Activated T-cell treated with anti-CD3 and anti-CD28 coated beads, Interleukin-2, amount 50 U/mL, for 48 hours (primary cell): ENCODE measurements around the gene BIRC3.
"Not testable (repeated sequence)": the region's sequence is repeated elsewhere in the genome, so short reads cannot be mapped to it uniquely, and the experiment has no call there.

Experiments used
- DNase-seq, 2 experiments: peaks; one replicate each; pipeline ENCODE4 v3.0.0-alpha.2; 2020

BIRC3 gene

DNA sequence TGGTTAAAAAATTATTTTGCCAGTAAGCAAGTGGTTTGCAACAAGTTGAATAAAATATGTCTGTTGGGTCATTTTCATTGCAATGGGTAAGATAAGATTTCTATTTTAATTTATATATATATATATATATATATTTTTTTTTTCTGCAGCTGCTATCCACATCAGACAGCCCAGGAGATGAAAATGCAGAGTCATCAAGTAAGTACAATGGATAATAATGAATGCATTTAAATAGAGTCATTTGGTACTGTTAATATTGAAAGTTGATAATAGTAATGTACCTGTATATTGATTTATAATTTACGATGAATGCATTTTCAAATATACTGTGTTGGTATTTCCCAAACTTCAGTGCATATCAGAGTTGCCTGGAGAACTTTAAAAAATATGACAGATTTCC lies 11.5 kb downstream of the BIRC3 start:
- no peak for DNase-seq

DNA sequence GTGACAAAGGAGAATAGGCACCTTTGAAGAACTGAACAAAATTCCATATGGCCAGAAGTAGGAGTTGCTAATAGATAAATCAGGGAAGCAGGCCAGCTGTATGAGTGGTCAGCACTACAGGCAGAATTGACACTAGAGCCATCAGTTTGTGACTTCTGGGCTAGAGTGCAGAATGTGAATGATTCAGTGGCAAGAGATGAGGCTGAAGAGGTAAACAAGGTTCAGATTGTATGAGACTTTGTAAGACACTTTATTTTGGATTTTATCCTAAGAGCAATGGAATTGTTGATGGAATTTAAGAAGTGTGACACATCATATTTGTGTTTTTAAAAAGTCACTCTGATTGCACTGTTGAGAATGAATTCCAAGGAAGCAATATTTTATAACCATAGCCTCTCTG lies 12.9 kb downstream of the BIRC3 start:
- DNase-seq = no peak

DNA sequence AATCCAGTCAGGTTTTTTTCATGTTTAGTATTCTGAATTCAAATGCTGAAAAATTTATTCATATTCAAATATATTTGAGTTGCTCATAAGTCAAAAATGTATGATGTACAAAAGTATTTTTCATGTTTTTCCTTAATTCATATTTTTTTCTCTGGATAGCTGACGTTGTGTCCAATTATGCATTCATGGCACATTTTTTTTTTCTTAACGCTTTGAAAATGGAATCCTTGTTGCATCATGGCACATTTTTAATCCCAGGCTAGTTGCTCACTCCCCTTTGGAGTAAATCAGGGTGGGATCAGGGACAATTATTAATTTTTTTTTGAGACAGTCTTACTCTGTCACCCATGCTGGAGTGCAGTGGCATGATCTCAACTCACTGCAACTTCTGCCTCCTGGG lies 14.1 kb downstream of the BIRC3 start:
- no peak for DNase-seq

DNA sequence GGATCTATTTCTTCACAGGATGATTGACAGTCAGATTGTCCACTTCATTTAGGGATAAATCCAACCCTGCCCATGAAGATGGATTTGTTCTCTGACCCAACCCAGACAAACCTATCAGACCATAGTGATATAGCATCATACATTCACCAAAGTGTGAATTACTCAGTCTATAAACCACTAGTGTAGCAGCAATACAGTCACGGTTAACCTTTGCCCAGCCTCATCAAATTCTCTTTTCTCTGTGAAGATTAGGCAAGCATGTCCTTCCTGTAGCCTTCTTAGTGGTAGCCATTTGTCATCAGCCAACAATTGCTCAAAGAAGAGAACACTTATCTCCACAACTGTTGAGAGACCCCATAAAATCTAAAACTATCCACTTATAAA lies 15.3 kb downstream of the BIRC3 start:
- DNase-seq = no peak

DNA sequence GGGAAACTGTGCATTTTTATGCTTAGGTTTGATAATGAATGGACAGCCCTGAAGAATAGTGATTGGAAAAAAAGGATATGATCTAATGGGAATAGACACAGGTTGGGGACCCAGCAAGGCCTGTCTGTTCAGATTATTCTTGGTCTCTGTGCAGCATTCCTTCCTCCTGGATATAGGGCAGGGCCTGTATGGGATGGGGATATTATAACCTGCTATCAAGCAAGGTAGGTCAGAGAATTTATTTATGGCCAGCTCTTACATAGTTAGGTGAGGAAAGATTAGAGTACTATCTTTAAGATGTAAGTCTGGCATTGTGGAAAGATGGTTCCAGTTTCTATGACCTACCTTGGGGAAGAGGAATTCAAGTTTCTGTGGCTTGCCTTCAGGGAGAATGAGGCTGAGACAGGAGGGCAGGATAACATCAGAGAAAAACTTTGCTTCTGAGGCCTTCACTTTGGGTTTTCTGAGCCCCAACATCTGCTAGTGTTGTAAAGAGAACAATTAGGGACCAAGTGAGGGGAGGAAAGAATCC lies 21.3 kb downstream of the BIRC3 start:
- DNase-seq = no peak

DNA sequence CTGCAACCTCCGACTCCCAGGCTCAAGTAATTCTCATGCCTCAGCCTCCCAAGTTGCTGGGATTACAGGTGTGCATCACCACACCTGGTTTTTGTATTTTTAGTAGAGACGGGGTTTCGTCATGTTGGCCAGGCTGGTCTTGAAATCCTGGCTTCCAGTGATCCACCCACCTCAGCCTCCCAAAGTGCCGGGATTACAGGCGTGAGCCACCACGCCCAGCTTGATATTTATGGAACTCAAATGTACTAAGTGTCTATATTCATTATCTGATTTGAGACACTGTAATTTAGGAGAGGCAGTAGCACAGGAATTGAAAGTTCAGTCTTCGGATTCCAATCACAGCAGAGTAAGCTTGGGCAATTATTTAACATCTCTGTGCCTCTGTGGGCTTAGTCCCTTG lies 24.0 kb downstream of the BIRC3 start:
- not testable (repeated sequence) for DNase-seq

DNA sequence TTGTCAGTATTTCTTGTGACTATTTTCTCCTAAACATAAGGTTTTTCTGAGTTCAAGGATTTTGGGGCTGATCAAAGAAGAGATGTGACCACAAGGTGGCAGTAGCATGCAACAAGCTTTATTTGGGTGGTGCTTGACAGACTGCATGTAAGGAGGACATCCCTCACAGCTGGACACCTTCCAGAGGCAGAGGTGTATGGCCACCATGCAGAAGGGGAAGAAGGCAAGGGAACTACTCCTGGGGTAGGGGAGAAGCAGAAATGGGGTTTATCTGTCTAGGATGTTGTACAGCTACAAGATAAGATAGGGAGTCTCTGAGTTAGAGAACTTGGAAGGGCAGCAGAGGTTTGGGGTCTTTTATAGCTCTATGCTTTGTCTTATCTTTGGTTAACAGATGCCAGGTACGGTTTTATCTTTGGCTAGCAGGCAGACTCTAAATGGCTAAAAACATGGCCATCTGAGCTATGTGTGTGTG lies 24.6 kb downstream of the BIRC3 start:
- DNase-seq = peak; percentile 76 to 77

DNA sequence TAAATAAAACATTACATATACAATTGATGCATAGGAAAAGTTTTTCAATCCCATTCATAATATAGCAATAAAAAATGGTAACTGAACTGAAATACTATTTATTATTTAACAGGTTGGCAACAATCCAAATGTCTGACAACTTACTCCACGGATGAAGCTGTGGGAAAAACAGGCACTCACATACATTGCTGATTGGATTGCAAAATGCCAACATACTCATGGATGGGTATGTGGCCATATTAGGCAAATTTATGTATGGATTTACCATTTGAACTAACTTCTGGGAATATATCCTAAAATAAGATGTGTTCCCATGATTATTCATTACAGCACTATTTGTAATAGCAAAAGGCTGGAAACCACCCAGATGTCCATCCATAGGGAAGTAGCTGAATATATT lies 26.5 kb downstream of the BIRC3 start:
- DNase-seq = no peak

DNA sequence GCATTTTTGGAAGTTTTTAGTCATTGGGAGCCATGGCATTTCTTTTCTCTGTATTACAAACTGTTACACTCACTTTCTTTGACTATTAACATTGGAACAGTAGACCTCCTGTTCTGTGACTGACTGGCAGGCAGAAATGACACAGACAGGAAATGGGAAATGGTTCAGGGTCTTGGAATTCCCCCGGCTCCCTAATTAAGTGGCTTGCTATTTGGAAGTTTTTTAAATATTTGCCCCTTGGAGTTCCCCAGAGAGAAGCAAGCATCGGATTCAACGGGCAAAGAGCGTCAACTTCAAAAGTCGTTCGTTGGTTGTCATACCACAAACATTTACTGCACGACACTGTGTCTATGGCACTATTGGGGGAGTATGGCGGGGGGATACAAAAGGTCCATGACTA lies 28.6 kb downstream of the BIRC3 start:
- peak; percentile 35 to 53 for DNase-seq

DNA sequence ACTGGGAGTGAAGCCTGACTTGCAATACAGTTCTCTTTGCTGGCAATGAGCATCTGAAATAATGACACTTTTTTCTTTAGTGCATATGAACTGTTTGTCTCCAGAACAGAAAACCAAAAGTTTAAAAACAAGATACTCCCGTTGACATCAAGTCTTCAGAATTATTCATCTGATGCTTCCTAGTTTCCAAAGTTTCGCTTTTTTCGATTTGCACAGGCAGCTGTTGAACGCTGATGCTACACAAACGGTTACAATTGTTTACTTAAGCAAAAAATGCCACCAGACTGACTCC lies 29.1 kb downstream of the BIRC3 start:
- DNase-seq = no peak

DNA sequence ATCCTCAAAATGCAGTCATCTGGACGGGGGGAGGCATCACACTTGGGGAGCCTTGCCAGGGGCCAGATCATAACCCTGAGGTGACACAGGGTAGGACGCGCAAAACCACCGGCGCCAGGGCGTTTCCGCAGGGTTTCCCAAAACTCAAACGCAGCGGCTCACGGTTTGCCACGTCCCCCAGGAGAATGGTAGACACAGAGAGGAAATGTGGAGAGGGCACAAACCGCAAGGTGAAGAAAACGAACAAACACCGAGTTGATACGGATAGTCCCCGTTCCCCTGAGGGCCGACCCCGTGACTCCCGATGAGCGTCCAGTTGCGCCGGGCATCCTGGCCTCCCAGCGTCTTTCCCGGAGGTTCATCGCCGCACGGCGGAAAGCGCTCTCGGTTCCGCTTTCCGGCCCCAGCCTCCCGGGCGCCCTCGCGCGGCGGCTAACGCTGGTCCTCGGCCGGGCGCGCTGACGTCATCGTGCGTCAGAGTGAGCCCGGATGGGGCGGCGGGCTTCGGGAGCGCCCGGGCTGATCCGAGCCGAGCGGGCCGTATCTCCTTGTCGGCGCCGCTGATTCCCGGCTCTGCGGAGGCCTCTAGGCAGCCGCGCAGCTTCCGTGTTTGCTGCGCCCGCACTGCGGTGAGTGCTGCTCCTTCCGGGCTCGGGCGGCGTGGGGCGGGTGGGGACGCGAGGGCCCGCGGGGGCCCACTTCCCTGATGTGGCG lies 29.6 kb downstream of the BIRC3 start, which contains the start of gene BIRC2:
Gene BIRC2 (plus strand): TSS at position 467 of the 714 bp plus-strand sequence. CDS start 2,641 bp downstream, outside the sequence.
- DNase-seq = peak; percentile 98

DNA sequence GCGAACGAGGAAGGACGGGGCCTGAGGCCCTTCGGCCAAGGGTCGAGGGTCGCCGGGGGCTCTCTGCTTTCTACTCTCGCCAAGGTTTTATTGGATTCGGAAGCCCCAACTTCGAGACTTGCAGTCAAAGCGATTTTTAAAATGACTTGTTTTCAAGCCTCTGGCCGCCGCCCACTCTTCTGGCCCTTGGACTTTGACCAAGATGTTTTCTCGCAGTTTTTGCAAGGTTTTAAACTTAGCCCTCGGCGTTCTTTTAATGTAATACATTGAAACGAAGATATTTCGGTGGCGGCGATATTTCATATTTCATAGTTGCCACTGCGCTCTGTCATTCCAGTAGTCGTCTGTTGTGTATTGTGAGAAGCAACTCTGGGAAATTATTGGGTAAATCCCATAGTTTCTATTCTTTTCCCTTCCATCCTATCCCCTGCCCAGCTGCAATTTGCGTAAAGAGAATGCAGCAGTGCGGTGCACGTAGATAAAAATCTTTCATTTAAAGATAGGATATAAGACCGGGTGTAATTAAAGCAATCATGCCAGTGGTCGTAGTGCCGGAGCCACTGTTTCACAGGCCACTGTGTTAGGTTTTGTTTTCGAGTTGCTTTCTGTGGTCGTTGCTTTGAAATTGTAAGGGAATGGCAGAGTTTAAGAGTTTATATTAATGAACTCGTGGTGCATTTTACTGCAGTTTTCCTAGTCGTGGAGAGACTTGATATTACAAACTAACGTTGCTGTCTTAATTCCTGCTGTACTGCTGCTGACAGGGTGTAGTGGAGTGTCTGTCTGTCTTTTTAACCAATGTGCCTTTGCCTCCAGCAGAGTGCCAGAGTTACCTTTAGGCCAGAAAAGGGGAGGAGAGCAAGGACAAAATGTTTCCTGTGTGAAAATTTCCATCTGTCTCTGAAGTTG lies 30.4 kb downstream of the BIRC3 start:
- DNase-seq = peak in 1 of 2 experiments; percentile 43

DNA sequence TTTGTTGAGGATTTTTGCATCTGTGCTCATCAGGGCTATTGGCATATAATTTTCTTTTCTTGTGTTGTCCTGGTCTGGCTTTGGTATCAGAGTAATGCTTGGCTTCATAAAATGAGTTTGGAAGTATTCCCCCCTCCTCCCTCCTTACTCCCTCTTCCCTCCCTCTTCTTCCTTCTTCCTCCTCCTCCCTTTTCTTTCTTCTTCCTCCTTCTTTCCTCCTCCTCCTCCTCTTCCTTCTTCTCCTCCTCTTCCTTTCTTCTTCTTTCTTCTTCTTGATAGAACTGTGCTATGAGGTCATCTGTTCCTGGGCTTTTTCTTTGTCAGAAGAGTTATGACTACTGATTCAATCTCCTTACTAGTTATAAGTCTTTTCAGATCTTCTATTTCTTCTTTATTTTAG lies 39.8 kb downstream of the BIRC3 start:
- no peak for DNase-seq

DNA sequence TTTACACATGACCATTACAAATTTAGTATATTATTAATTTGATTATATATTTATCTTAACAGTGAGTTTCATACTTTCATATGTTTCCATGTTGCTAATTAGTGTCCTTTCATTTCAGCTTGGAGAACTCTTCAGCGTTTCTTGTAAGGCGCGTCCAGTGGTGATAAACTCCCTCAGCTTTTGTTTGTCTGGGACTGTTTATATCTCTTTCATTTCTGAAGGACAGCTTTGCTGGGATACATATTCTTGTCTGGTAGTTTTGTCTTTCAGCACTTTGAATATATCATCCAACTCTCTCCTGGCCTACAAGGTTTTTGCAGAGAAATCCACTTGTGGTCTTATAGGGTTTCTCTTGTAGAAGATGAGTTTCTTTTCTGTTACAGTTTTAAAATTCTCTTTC lies 42.1 kb downstream of the BIRC3 start:
- DNase-seq = no peak

DNA sequence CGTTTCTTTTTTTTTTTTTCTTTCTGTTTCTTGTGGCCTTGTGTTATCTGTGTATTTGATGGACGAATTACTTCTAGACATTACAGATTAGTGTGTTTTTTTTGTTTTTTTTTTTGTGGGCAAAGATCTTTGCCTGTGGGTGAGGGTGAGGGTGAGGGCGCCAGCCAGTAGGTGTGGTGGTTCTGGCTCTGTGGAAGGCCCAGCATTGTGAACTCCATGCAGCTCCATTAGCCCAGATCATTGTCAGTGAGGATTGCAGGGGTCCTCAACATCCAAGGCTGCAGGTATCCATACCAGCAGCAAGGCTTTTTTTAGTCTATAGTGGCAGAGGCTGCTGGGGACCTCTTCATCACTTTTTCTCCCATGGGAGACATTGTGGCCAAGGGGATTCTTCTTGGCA lies 43.4 kb downstream of the BIRC3 start:
- DNase-seq = no peak

DNA sequence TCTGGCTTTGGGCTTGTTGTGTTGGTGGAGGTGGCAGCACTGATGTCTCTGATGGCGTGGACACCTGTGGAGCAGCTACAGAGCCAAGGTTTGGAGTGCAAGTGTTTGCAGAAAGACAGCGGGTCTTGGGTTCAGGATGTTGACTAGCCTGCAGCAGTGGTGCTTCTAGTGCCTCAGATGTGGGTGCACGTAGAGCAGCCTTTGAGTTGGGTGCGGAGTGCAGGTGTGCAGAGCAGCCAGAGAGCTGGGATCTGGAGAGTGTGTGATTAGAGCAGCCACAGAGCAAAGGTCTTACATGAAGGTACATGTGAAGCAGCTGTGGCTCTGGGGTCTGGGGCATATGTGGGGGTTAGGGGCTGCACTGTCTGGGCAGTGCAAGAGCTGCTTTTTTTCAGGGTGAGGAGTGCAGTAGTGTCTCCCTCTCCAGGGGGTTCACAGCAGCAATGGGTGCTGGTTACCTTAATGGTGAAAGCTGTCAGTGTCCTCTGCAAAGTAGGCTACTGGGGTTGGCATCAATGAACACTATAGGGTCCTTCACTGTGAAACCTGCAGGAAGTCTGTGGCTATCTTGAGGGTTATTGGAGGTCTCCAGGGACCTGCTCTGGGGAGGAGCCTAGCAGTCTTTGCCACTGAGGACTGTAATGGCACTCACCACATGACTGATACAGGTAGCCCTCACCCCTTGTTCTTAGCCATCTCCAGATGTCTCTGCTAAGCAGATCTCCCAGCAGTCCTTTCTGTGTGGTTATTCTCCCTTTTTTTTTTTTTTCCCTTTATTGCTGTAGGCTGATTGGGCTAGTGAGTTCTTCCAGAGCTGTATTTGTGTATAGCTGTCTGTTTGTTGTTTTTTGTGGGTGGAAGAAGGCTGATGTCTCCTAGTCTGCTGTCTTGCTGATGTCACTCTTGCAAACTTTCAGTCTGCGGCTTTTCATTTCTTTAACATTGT lies 44.1 kb downstream of the BIRC3 start:
- DNase-seq = no peak

DNA sequence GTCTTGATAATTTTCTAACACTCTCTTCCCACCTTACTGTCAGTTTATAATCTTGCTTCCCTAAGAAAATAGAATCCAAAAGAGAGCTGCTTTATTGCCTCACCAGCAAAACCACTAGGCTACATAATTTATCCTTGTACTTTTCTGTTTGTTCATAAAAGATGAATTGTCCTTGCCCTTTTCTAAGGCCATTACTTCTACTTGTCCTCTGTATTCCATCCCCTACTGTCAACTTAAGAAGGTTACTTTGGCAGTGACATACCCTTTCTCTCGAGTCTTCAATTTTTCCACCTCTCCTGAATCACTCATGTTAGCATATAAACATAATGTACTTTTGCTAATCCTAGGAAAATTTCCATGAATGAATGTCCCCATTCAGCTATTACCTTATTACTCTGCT lies 47.7 kb downstream of the BIRC3 start:
- DNase-seq = no peak

DNA sequence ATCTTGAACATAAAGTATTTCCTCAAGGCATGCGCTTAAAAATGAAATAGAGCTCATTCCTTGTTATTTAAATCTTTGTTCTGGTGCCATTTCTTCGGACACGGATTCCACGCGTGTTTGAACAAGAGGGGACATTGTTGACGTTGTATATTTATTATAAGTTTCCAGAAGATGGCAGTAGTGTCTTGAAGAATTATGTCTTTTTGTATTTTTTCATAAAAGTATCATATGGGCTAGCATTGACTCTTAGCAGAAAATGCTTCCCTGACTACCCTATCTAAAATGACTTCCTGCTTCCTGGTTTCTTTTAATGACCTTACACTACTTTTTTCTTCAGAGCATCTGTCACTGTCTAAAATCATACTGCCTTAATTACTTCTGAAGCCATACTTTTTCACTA lies 50.1 kb downstream of the BIRC3 start:
- DNase-seq = no peak

DNA sequence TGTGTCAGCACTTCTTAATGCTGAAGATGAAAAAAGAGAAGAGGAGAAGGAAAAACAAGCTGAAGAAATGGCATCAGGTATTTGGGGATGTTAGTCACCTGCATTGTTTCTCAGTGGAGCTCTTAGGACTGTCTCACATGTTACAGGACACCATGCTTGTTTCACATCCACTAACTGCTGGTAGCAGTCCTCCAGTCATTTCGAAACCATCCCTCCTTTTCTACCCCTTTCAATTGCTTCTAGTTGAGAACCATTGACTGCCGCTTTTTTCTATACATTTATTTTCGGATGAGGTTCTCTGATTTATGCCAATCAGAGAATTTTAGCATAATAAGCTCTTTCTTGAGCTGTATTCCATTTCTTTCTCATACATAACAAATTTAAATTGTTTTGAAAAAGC lies 51.2 kb downstream of the BIRC3 start:
- no peak for DNase-seq

DNA sequence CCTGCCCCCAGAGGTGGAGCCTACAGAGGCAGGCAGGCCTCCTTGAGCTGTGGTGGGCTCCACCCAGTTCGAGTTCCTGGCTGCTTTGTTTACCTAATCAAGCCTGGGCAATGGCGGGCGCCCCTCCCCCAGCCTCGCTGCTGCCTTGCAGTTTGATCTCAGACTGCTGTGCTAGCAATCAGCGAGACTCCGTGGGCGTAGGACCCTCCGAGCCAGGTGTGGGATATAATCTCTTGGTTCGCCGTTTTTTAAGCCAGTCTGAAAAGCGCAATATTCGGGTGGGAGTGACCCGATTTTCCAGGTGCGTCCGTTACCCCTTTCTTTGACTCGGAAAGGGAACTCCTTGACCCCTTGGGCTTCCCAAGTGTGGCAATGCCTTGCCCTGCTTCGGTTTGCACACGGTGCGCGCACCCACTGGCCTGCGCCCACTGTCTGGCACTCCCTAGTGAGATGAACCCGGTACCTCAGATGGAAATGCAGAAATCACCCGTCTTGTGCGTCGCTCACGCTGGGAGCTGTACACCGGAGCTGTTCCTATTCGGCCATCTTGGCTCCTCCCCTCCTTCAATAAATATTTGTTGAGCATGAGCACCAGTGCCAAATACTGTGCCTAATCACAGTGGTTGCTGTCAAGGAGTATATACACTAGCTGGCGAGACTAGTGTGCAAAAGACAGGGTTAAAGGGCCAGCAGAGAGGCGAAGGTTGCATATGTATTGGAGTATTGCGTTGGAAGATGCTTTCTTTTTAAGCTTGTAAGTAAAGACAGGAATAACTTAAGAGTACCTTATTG lies 57.5 kb downstream of the BIRC3 start:
- not testable (repeated sequence) for DNase-seq

DNA sequence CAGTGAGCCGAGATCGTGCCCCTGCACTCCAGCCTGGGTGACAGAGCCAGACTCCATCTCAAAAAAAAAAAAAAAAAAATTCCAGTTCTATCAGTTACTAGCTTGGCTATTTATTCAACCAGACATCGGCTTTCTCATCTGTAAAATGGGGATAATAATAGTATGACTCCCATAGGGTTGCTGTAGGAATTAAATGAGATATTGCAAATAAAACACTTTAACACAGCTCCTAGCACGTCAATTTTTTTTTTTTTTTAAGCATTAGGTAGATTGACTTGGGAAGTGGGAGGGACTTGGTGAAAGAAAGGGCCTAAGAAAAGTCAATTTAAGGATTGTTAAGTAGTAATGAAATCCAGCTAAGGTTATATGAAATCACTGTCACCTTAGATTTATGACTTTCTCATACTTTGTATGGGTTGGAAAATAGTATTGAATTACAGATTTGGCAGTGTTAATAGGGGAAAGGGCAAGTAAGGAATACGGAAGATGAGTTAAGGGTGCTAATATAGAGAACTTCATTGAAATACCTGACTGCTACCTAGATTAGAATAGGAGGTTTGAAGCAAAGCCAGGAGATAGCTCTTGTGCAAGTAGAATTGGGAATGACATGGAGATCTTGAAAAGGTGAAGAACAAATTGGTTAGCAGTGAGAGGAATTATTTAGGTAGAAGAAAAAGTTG lies 58.6 kb downstream of the BIRC3 start:
- DNase-seq = no peak
